ENCODE data around the gene TMCC3. TPM values are rescaled to one million over a fixed set of nuclear protein-coding genes. Genes with fewer than 3 reads are reported as not detected.

The TMCC3 gene
- total and polyA plus RNA-seq, 4 donors = 0.81 to 2.3 (median 1.5) TPM

GRCh38 chr12:94555687-94556086 is 94.7 kb downstream of the TMCC3 start:
- no peak for DNase-seq (ENCODE audit: low spot score)
- TF ChIP-seq RAD21 (IDR thresholded peaks at IDR 0.05) (no peak), FOXA1 (IDR thresholded peaks at IDR 0.05) (no peak), YY1 (IDR thresholded peaks at IDR 0.05) (no peak), TAF1 (conservative IDR thresholded peaks at IDR 0.05) (no peak), GABPA (IDR thresholded peaks at IDR 0.05 in 1 of 2, conservative IDR thresholded peaks at IDR 0.05 in 1 of 2) (no peak), HNF4G (IDR thresholded peaks at IDR 0.05) (no peak), SP1 (IDR thresholded peaks at IDR 0.05) (no peak), HNF4A (conservative IDR thresholded peaks at IDR 0.05) (no peak), CTCF (IDR thresholded peaks at IDR 0.05; ENCODE audit: low read depth, low read length, missing input control) (no peak), EGR1 (IDR thresholded peaks at IDR 0.05; ENCODE audit: low read depth in 2 of 2) (no peak), REST (IDR thresholded peaks at IDR 0.05) (no peak), ATF3 (IDR thresholded peaks at IDR 0.05) (no peak), NR2F2 (IDR thresholded peaks at IDR 0.05) (no peak), MAX (IDR thresholded peaks at IDR 0.05) (no peak), JUND (IDR thresholded peaks at IDR 0.05) (no peak), ZBTB33 (IDR thresholded peaks at IDR 0.05) (no peak), FOXA2 (IDR thresholded peaks at IDR 0.05) (no peak)
- Histone ChIP-seq H3K9ac (ENCODE audit: low read depth in 1 of 2, low read length in 2 of 2) (no peak overlapping the region), H3K27ac (ENCODE audit: low read depth in 1 of 2, low read length in 2 of 2) (no peak overlapping the region), H3K27me3 (ENCODE audit: control insufficient read depth in 4 of 4, insufficient read depth in 4 of 4, low read length in 3 of 4) (no peaks in the 10 kb centered on the region), H3K4me1 (ENCODE audit: control insufficient read depth in 4 of 4, insufficient read depth in 4 of 4, low read length in 3 of 4) (peaks cover 0 to 10% (median 0%) of the 10 kb centered on the region in 4 donors), H3K4me3 (ENCODE audit: low read depth in 1 of 3, low read length in 3 of 3) (no peak overlapping the region), H3K9me3 (ENCODE audit: control insufficient read depth in 4 of 4, low read length in 3 of 4) (no peaks in the 10 kb centered on the region), H3K36me3 (ENCODE audit: control insufficient read depth in 4 of 4, insufficient read depth in 3 of 4, low read depth in 1 of 4, low read length in 3 of 4) (no peaks in the 10 kb centered on the region)
- 90% methylated on average over 3 of the region's 3 CpGs for WGBS

- DNase-seq (ENCODE audit: low spot score) = no peak
- H3K27me3 ChIP-seq (ENCODE audit: control insufficient read depth in 4 of 4, insufficient read depth in 4 of 4, low read length in 3 of 4) = no peaks in the 10 kb centered on the region
- H3K27ac ChIP-seq (ENCODE audit: low read depth in 1 of 2, low read length in 2 of 2) = no peak overlapping the region
- H3K4me1 ChIP-seq (ENCODE audit: control insufficient read depth in 4 of 4, insufficient read depth in 4 of 4, low read length in 3 of 4) = peaks cover 0 to 10% (median 0%) of the 10 kb centered on the region in 4 donors
- no peaks in the 10 kb centered on the region for H3K36me3 ChIP-seq (ENCODE audit: control insufficient read depth in 4 of 4, insufficient read depth in 3 of 4, low read depth in 1 of 4, low read length in 3 of 4)
- no peak overlapping the region for H3K9ac ChIP-seq (ENCODE audit: low read depth in 1 of 2, low read length in 2 of 2)
- 95% methylated on average over 15 of the region's 15 CpGs for WGBS
- H3K4me3 ChIP-seq (ENCODE audit: low read depth in 1 of 3, low read length in 3 of 3) = no peak overlapping the region
- TF ChIP-seq HNF4G (IDR thresholded peaks at IDR 0.05) (no peak), YY1 (IDR thresholded peaks at IDR 0.05) (no peak), ZBTB33 (IDR thresholded peaks at IDR 0.05) (no peak), ATF3 (IDR thresholded peaks at IDR 0.05) (no peak)
- H3K9me3 ChIP-seq (ENCODE audit: control insufficient read depth in 4 of 4, low read length in 3 of 4) = no peaks in the 10 kb centered on the region
Measured at GRCh38 chr12:94553875-94554274, 96.5 kb downstream of the TMCC3 start.

Data from liver (tissue), 9 donors.